ENCODE data around the gene ANKMY1. TPM values are rescaled to one million over a fixed set of nuclear protein-coding genes. Genes with fewer than 3 reads are reported as not detected.

ANKMY1 gene
- total RNA-seq, 1 donor, result 5.2 TPM

DNA sequence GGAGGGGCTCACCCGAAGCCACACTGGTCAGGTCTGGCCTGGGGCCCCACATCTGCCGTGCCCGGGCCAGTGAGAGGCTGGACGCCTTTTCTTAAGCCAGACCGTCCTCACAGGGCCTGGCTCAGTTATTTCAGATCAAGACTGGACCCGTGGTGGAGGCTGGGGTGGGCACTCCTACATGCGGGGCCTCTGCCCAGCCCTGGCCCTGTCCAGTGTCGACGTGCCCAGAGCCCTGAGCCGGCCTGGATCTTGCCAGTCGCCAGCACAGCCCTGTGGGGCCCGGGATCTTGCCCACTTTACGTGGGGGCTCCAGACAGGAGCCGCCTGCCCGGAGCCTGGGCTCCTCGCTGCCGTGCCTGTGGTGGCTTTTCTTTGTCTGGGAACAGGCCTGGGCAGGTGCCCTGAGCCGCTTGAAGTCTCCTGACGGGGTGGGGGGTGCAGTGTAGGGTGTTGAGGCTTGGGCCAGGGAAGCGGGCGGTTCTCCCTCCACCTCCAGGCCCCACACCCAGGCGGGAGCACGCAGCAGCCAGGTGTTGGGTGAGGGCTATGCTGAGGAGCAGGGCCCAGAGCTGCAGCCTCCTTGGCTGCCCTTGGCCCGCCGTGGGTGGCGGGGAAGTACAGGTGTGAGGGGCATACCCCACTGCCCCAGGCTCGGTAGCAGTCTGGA, 116.3 kb downstream of the ANKMY1 start:
- no peak for TF ChIP-seq CTCF (IDR thresholded peaks at IDR 0.05; ENCODE audit: insufficient read depth, low read depth, low read length)
- DNase-seq (ENCODE audit: low read depth), result no peak
- no peak overlapping the region for H3K4me3 ChIP-seq (ENCODE audit: low read depth, low read length)

DNA sequence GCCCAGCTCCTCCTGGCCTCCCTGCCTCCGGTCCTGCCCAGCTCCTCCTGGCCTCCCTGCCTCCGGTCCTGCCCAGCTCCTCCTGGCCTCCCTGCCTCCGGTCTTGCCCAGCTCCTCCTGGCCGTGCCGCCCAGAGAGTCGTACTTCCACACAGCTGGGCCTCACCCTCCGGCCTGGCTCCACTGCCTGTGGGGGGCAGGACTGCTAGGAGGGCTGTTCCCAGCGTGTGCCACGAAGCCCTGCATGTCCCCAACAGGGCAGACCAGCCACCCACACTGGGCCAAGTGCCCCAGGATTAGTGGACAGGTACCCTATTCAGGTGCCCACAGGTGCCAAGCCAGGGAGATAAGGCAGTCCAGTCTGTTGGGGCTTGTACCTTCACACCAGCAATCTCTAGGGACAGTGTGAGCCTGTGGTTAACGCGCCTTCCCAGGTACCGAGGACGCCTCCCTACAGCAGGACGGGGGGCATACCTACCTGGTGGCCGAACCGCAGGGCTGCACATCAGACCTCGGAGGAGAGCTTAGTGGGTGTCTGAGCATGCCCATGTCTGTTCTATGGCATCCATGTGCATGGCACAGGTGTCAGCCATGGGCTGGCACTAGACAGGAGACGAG, 117.0 kb downstream of the ANKMY1 start:
- H3K4me3 ChIP-seq (ENCODE audit: low read depth, low read length), result no peak overlapping the region
- DNase-seq (ENCODE audit: low read depth), result no peak
- no peak for TF ChIP-seq CTCF (IDR thresholded peaks at IDR 0.05; ENCODE audit: insufficient read depth, low read depth, low read length)

DNA sequence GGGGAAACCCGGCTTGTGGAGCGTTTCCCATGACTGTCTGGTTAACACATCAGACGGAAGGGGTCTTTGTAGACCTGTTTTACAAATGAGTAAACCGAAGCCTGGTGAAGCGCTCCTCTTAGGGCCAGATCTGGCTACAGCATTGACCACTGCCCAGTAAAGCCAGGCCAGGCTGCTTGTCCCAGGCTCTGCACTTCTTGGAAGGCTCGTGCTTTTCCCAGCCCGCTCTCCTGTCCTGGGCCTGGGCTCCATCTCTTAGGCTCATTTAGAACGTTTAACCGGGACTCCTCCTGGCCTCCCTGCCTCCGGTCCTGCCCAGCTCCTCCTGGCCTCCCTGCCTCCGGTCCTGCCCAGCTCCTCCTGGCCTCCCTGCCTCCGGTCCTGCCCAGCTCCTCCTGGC, 117.5 kb downstream of the ANKMY1 start:
- TF ChIP-seq CTCF (IDR thresholded peaks at IDR 0.05; ENCODE audit: insufficient read depth, low read depth, low read length), result no peak
- H3K4me3 ChIP-seq (ENCODE audit: low read depth, low read length), result no peak overlapping the region
- no peak for DNase-seq (ENCODE audit: low read depth)

DNA sequence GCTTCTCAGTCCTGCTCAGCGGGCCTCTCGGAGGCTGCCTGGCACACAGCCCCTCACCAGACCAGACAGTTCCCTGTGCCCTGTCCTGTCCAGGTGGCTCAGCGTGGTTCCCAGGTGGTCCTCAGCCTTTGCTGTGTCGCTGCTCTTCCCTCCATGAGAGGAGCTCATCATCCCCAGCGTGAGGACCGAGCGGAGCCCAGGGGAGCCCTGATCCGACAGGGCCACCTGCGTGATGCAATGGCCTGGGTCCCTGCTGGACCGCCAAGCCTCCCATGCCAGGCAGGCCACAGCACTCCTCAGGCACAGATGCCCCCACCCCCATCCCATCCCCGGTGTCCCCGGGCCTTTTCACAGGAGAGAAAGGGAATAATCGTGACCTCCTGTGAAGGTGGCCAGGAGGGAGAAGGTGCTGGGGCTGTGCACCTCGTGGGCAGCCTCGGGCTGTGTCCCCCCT, 118.1 kb downstream of the ANKMY1 start:
- TF ChIP-seq CTCF (IDR thresholded peaks at IDR 0.05; ENCODE audit: insufficient read depth, low read depth, low read length), result no peak
- no peak overlapping the region for H3K4me3 ChIP-seq (ENCODE audit: low read depth, low read length)
- no peak for DNase-seq (ENCODE audit: low read depth)

DNA sequence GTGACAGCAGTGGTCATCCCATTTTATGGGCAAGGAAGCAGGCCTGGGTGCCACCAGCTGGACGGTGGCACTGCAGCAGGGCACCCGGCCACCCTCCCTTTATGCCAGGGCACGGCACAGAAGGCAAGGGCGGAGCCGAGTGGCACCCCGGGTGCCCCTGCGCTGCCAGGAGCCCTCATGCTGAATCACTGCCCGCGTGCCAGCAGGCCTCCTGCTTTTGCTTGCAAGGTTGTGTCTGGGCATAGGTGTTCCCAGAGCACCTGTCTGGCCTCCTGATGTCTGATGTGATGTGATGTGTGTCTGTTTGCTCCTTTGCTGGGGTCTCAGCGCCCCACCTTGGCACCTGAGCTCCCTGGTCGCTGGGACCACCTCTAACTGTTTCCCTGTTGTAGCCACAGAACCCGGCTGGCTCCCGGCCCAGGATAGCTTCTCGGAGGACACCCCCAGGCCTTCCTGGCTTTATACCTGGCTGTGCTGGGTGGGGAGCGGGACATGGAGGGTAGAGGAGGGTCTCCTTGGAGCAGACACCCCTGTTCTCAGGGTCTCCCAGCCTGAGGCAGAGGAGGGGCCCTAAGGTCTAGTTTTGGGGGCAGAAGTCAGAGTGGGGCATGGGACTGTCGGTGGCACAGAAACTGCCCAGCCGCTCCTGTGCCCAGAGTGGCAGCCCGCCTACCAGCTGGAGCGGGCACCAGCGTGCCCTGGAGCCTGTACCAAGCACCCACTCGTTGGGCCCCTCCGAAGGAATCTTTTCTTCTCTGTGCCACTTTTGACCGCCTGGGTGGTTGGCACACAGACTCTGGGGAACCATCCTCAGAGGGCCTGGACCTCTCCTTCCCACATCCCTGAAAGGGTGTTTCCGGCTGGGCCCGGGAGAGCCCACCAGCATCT, 118.7 kb downstream of the ANKMY1 start:
- TF ChIP-seq CTCF (IDR thresholded peaks at IDR 0.05; ENCODE audit: insufficient read depth, low read depth, low read length), result no peak
- H3K4me3 ChIP-seq (ENCODE audit: low read depth, low read length), result no peak overlapping the region
- no peak for DNase-seq (ENCODE audit: low read depth)

- H3K4me3 ChIP-seq (ENCODE audit: low read depth, low read length), result peak overlapping the region; percentile 18
- DNase-seq (ENCODE audit: low read depth), result peak; percentile 63
- peak; percentile 96 for TF ChIP-seq CTCF (IDR thresholded peaks at IDR 0.05; ENCODE audit: insufficient read depth, low read depth, low read length)
Observed at GRCh38 chr2:240437861-240438809, 119.7 kb downstream of the ANKMY1 start.
